HG03045 (cell line): ENCODE results near the gene AGTRAP.

Experiments used
- ATAC-seq: cut with Tn5 transposase; IDR thresholded peaks from one replicate; pipeline ENCODE4 v1.9.1; 2021; ENCODE audit warnings: mild to moderate bottlenecking, moderate library complexity; ENCODE audit not compliant: unreplicated experiment

The AGTRAP gene

GRCh38 chr1:11795238-11795890, 59.4 kb downstream of the AGTRAP start:
- ATAC-seq: no peak

GRCh38 chr1:11796036-11796828, 60.3 kb downstream of the AGTRAP start:
- no peak for ATAC-seq

GRCh38 chr1:11797525-11798216, 61.7 kb downstream of the AGTRAP start:
- no peak for ATAC-seq

- ATAC-seq: no peak
Measured at GRCh38 chr1:11799099-11799498, 63.2 kb downstream of the AGTRAP start.

GRCh38 chr1:11799896-11800295, 64.0 kb downstream of the AGTRAP start:
- ATAC-seq: no peak

GRCh38 chr1:11800391-11800755, 64.4 kb downstream of the AGTRAP start:
- no peak for ATAC-seq
